Measurements from ENCODE around the gene CFAP54. TPM values are rescaled to one million over a fixed set of nuclear protein-coding genes. Genes with fewer than 3 reads are reported as not detected.

Gene CFAP54
- total RNA-seq, 1 donor from 2014 or later = 0.16 TPM

GRCh38 chr12:96829354-96829753 is 340.0 kb downstream of the CFAP54 start:
- H3K4me3 ChIP-seq = no peak overlapping the region

GRCh38 chr12:96831346-96831745 is 342.0 kb downstream of the CFAP54 start:
- TF ChIP-seq CTCF (IDR thresholded peaks at IDR 0.05; ENCODE audit: borderline replicate concordance) = no peak
- H3K4me3 ChIP-seq = no peak overlapping the region
- no peaks in the 10 kb centered on the region for H3K9me3 ChIP-seq (replicated peaks)
- intact Hi-C loops (cut with micrococcal nuclease) = no loop called here
- H3K4me1 ChIP-seq = no peaks in the 10 kb centered on the region
- H3K27ac ChIP-seq (replicated peaks) = no peak overlapping the region
- H3K27me3 ChIP-seq (ENCODE audit: low read depth) = no peaks in the 10 kb centered on the region
- no peak for DNase-seq
- no peaks in the 10 kb centered on the region for H3K36me3 ChIP-seq

More at GRCh38 chr12:96829354-96829753, 340.0 kb downstream of the CFAP54 start:
- DNase-seq = no peak
- H3K36me3 ChIP-seq = no peaks in the 10 kb centered on the region
- intact Hi-C loops (cut with micrococcal nuclease) = no loop called here
- H3K27ac ChIP-seq (replicated peaks) = no peak overlapping the region
- no peaks in the 10 kb centered on the region for H3K9me3 ChIP-seq (replicated peaks)
- H3K27me3 ChIP-seq (ENCODE audit: low read depth) = no peaks in the 10 kb centered on the region
- no peak for TF ChIP-seq CTCF (IDR thresholded peaks at IDR 0.05; ENCODE audit: borderline replicate concordance)
- no peaks in the 10 kb centered on the region for H3K4me1 ChIP-seq

- H3K27me3 ChIP-seq (ENCODE audit: low read depth) = no peaks in the 10 kb centered on the region
- no peak overlapping the region for H3K27ac ChIP-seq (replicated peaks)
- no peak for DNase-seq
- no peaks in the 10 kb centered on the region for H3K36me3 ChIP-seq
- intact Hi-C loops (cut with micrococcal nuclease) = no loop called here
- H3K4me3 ChIP-seq = no peak overlapping the region
- H3K9me3 ChIP-seq (replicated peaks) = no peaks in the 10 kb centered on the region
- H3K4me1 ChIP-seq = no peaks in the 10 kb centered on the region
- no peak for TF ChIP-seq CTCF (IDR thresholded peaks at IDR 0.05; ENCODE audit: borderline replicate concordance)
Measured at GRCh38 chr12:96846293-96846692, 356.9 kb downstream of the CFAP54 start.

- H3K27me3 ChIP-seq (ENCODE audit: low read depth) = no peaks in the 10 kb centered on the region
- intact Hi-C loops (cut with micrococcal nuclease) = no loop called here
- no peak overlapping the region for H3K27ac ChIP-seq (replicated peaks)
- no peaks in the 10 kb centered on the region for H3K4me1 ChIP-seq
- no peak for TF ChIP-seq CTCF (IDR thresholded peaks at IDR 0.05; ENCODE audit: borderline replicate concordance)
- no peak overlapping the region for H3K4me3 ChIP-seq
- no peak for DNase-seq
- no peaks in the 10 kb centered on the region for H3K36me3 ChIP-seq
- no peaks in the 10 kb centered on the region for H3K9me3 ChIP-seq (replicated peaks)
Measured at GRCh38 chr12:96850676-96851075, 361.3 kb downstream of the CFAP54 start.

GRCh38 chr12:96858162-96858561 is 368.8 kb downstream of the CFAP54 start:
- Histone ChIP-seq H3K4me3 (no peak overlapping the region), H3K27me3 (ENCODE audit: low read depth) (peaks cover 3% of the 10 kb centered on the region), H3K36me3 (no peaks in the 10 kb centered on the region), H3K9me3 (replicated peaks) (no peaks in the 10 kb centered on the region), H3K4me1 (no peaks in the 10 kb centered on the region), H3K27ac (replicated peaks) (no peak overlapping the region)
- no peak for TF ChIP-seq CTCF (IDR thresholded peaks at IDR 0.05; ENCODE audit: borderline replicate concordance)
- intact Hi-C loops (cut with micrococcal nuclease) = no loop called here
- no peak for DNase-seq

GRCh38 chr12:96861656-96862055 is 372.3 kb downstream of the CFAP54 start:
- intact Hi-C loops (cut with micrococcal nuclease) = no loop called here
- TF ChIP-seq CTCF (IDR thresholded peaks at IDR 0.05; ENCODE audit: borderline replicate concordance) = no peak
- Histone ChIP-seq H3K27me3 (ENCODE audit: low read depth) (peaks cover 3% of the 10 kb centered on the region), H3K36me3 (no peaks in the 10 kb centered on the region), H3K4me1 (no peaks in the 10 kb centered on the region), H3K27ac (replicated peaks) (no peak overlapping the region), H3K4me3 (no peak overlapping the region), H3K9me3 (replicated peaks) (no peaks in the 10 kb centered on the region)
- no peak for DNase-seq

Measured in left ventricle myocardium inferior (tissue), 1 donor.